ENCODE measurements around the gene SHISAL2A.
"Not testable (repeated sequence)": the region's sequence is repeated elsewhere in the genome, so short reads cannot be mapped to it uniquely, and the experiment has no call there.

The SHISAL2A gene

GRCh38 chr1:52684545-52684944 lies 51.6 kb downstream of the SHISAL2A start:
- DNase-seq (ENCODE audit: low read depth): no peak

GRCh38 chr1:52686261-52686751 lies 53.3 kb downstream of the SHISAL2A start:
- peak; percentile 69 for DNase-seq (ENCODE audit: low read depth)

GRCh38 chr1:52686830-52687229 lies 53.9 kb downstream of the SHISAL2A start:
- DNase-seq (ENCODE audit: low read depth): no peak

GRCh38 chr1:52691821-52692220 lies 58.9 kb downstream of the SHISAL2A start:
- DNase-seq (ENCODE audit: low read depth): no peak

- DNase-seq (ENCODE audit: low read depth): no peak
These were observed 59.7 kb downstream of the SHISAL2A start for GRCh38 chr1:52692697-52693096.

GRCh38 chr1:52693351-52693750 lies 60.4 kb downstream of the SHISAL2A start:
- DNase-seq (ENCODE audit: low read depth): not testable (repeated sequence)

- no peak for DNase-seq (ENCODE audit: low read depth)
These were observed 60.9 kb downstream of the SHISAL2A start for GRCh38 chr1:52693843-52694242.

GRCh38 chr1:52695627-52696026 lies 62.7 kb downstream of the SHISAL2A start:
- DNase-seq (ENCODE audit: low read depth): no peak

GRCh38 chr1:52697795-52698674 lies 65.1 kb downstream of the SHISAL2A start, which contains the start of gene COA7:
TSS of gene COA7 (minus strand) at chr1:52698347. CDS start at chr1:52698326, 21 bp downstream.
- peak; percentile 45 for DNase-seq (ENCODE audit: low read depth)

- DNase-seq (ENCODE audit: low read depth): peak; percentile 70
These were observed 70.2 kb downstream of the SHISAL2A start for GRCh38 chr1:52702886-52703787.

GRCh38 chr1:52706136-52706670 lies 73.2 kb downstream of the SHISAL2A start:
- no peak for DNase-seq (ENCODE audit: low read depth)
